Lower leg skin (tissue), 4 donors: ENCODE results near the gene METTL1. TPM values are rescaled to one million over a fixed set of nuclear protein-coding genes. Genes with fewer than 3 reads are reported as not detected.

Experiments used
- DNase-seq, 2 donors: peaks; one replicate each; pipeline ENCODE4 v3.0.0-alpha.2; 2019; ENCODE audit warnings: low spot score in 2 of 2
- H3K4me3 ChIP-seq: fragments of 200-600 bp; sonication (generic); 2 replicates; pipeline ENCODE4 v1.5.1; 2017; ENCODE audit warnings: mild to moderate bottlenecking, low read depth; ENCODE audit not compliant: poor library complexity, severe bottlenecking
- POLR2A ChIP-seq, 2 donors: fragments of 450-650 bp; IDR thresholded peaks; one replicate each; pipeline ENCODE4 v1.6.1; 2016 to 2017; ENCODE audit warnings: antibody characterized with exemption in 2 of 2, mild to moderate bottlenecking in 1 of 2, moderate library complexity in 1 of 2
- WGBS, 2 donors: methylation state at CpG; one replicate each; pipeline ENCODE4 v1.1.5; 2018; 5-methylcytosine and 5-hydroxymethylcytosine counted together
- intact Hi-C: fragments of 100-400 bp; cut with DNase I; formaldehyde crosslinking; loops from one replicate; pipeline ENCODE4 v1.15.0; 2023; ENCODE audit warnings: low total_unique reads
- total RNA-seq, 4 donors: library from RNA; depleted of rRNA; stranded (reverse); fragments of >200 nt; gene quantifications; one replicate each; pipeline ENCODE4 v1.1.0, GENCODE V29; 2016
- TF ChIP-seq, protein P1 (sequence below), 3 donors: fragments of 450-650 bp; IDR thresholded peaks; one replicate each; pipeline ENCODE4 v1.5.1; 2016; ENCODE audit warnings: antibody characterized with exemption in 3 of 3, mild to moderate bottlenecking in 3 of 3, moderate library complexity in 2 of 3

Gene METTL1
- total RNA-seq, 4 donors from 2014 or later: 5.9 to 13.5 (median 11.0) TPM

DNA sequence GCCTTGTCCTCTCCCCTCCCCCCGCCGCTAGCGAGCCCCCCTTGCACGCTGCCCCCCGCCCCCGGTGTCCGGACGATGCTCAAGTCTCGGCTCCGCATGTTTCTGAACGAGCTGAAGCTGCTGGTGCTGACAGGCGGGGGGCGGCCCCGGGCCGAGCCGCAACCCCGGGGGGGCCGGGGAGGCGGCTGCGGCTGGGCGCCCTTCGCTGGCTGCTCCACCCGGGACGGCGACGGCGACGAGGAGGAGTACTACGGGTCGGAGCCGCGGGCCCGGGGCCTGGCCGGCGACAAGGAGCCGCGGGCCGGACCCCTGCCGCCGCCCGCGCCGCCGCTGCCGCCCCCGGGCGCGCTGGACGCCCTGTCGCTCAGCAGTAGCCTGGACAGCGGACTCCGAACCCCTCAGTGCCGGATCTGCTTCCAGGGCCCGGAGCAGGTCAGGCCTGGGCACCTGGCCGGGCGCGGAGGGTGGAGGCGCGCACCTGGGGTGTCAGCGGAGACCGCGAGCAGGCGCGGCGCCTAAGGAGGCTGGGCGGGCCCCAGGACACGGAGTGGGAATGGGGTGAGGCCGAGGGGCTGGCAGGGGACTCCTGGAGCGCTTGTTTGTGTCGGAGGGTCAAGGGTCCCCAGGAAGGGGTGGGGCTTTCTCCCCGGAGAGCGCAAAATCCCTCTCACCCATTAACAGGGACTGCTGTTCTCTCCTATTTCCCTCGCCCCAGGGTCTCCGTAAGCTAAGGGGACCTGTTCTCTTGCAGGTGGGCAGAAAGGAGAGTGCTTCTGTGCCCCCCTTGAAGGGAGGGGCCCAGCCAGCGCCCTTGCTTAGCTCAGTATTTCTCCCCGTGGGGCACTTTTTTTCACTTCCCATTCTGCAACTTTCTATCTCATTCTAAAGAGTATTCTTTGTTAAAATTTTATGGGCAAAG lies 16.2 kb downstream of the METTL1 start:
- DNase-seq: no peak
- intact Hi-C loops: no loop called here
- 2 to 15% methylated on average over 8 to 38 of the region's 76 CpGs for WGBS, 2 donors
- H3K4me3 ChIP-seq: peak overlapping the region; percentile 45
- TF ChIP-seq POLR2A (IDR thresholded peaks at IDR 0.05): no peak
- TF ChIP-seq, protein P1, sequence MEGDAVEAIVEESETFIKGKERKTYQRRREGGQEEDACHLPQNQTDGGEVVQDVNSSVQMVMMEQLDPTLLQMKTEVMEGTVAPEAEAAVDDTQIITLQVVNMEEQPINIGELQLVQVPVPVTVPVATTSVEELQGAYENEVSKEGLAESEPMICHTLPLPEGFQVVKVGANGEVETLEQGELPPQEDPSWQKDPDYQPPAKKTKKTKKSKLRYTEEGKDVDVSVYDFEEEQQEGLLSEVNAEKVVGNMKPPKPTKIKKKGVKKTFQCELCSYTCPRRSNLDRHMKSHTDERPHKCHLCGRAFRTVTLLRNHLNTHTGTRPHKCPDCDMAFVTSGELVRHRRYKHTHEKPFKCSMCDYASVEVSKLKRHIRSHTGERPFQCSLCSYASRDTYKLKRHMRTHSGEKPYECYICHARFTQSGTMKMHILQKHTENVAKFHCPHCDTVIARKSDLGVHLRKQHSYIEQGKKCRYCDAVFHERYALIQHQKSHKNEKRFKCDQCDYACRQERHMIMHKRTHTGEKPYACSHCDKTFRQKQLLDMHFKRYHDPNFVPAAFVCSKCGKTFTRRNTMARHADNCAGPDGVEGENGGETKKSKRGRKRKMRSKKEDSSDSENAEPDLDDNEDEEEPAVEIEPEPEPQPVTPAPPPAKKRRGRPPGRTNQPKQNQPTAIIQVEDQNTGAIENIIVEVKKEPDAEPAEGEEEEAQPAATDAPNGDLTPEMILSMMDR (IDR thresholded peaks at IDR 0.05): no peak

DNA sequence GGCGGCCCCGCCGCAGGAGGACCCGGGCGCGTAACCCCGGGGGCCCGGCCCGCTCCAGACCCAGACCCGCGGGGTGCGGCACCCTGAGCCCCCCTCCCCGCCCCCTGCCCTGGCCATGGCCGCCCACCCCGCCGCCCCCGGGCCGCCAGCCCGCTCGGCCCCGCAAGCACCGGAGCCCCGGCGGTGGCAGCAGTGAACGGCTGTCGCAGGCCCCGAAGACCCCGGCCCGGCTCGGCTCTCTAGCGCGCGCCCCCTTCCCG lies 16.8 kb downstream of the METTL1 start:
- DNase-seq: no peak
- WGBS, 2 donors: no CpG with 5 or more reads among the region's 34 CpGs
- TF ChIP-seq, protein P1 (IDR thresholded peaks at IDR 0.05): no peak
- TF ChIP-seq POLR2A (IDR thresholded peaks at IDR 0.05): no peak
- H3K4me3 ChIP-seq: peak overlapping the region; percentile 45
- intact Hi-C loops: no loop called here

DNA sequence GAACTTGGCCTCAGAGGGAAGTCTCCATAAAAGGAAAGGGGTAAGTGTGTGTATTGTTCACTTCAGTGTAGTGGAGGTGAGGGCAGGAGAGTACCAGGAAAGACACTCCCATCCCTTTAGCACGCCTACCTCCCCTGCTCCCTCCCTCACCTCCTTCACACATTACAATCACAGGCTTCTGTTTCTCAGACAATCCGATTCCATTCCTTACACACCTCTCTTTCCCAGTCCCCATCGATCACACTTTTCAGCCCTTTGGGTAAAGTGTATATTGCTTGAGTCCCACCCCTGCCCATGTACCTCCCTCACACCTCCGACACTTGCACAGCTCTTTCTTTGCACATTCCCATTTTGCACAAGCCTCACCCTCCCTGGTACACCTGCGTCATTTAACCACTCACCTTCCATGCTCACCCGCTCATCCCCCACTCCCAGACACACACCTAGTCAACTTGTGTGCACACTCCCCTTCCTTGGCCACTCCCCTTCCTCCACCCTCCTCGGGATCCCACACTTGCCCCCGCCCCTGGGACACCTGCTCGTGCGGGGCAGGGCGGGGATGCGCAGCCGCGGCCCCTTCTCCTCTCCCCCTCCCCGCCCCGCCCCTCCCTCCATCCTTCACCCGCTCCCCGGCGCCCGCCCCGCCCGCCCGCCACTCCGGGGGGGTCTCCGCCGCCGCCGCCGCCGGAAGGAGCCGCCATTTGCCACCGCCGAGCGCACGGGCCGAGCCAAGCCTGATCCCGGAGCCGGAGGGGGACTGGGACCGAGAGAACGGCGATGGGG lies 17.3 kb downstream of the METTL1 start, which contains the start of gene MARCHF9:
TSS of gene MARCHF9 (plus strand) at position 693 of the 783 bp plus-strand sequence. CDS start 426 bp downstream, outside the sequence.
- no peak for TF ChIP-seq POLR2A (IDR thresholded peaks at IDR 0.05)
- TF ChIP-seq, protein P1 (IDR thresholded peaks at IDR 0.05): no peak
- WGBS, 2 donors: 1 to 2% methylated on average over 17 of the region's 41 CpGs
- H3K4me3 ChIP-seq: peak within 1 kb of the TSS; percentile 45
- intact Hi-C loops: no loop called here
- peak; percentile 65 to 94 for DNase-seq

DNA sequence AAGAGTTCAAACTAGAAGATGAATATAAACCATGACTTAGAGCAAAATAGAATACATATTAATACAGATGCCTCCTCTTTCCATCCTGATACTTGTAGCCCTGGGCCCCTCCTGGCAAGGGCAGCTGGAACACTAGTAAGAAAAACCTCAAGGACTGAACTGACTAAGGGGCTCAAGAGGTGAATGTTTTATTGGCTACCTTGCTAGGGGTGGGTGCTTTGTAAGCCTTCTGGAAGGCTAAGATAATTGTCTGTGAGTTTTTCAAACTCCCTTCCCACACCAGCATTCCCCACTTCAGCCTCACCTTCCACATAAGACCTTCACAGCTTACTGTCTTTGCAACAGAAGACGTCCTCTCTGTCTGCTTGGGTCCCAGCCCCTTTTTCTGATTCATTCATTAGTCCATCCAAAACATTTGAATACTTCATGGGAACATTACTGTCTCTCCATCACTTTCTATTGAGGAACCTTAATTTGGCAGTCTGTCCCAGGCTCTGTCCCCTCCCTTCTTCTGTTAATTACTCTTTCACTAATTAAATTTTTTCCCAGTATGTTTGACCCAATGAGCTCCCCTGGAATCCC lies 18.1 kb downstream of the METTL1 start:
- 20 to 30% methylated on average over 1 of the region's 1 CpG for WGBS, 2 donors
- TF ChIP-seq POLR2A (IDR thresholded peaks at IDR 0.05): no peak
- TF ChIP-seq, protein P1 (IDR thresholded peaks at IDR 0.05): no peak
- intact Hi-C loops: no loop called here
- H3K4me3 ChIP-seq: no peak overlapping the region
- DNase-seq: no peak

DNA sequence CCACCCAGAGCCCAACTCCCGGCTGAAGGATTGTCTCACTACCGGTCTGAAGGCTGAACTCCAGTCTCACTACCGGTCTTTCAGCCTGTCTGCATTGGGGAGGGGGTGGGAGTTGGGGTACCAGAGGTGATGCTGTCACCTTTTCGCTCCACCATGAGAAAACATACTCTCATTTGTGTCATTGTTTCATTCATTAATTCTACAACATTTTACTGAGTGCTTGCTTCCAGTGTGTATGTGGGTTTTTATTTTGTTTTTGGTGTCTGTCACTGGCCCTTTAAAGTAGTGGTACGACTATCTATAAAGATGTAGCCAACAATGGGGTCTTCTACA lies 19.3 kb downstream of the METTL1 start:
- WGBS, 2 donors: 1 to 2% methylated on average over 5 of the region's 5 CpGs
- TF ChIP-seq, protein P1 (IDR thresholded peaks at IDR 0.05): no peak
- TF ChIP-seq POLR2A (IDR thresholded peaks at IDR 0.05): no peak
- intact Hi-C loops: no loop called here
- H3K4me3 ChIP-seq: no peak overlapping the region
- DNase-seq: no peak
